HUES64 (cell line): ENCODE data around the gene ABR.

Experiments used
- H3K27ac ChIP-seq: 2 replicates; pipeline ENCODE4 v1.7.0; 2013; ENCODE audit warnings: low read depth, low read length, inconsistent platforms
- H3K27me3 ChIP-seq: 2 replicates; pipeline ENCODE4 v1.6.1; 2013; ENCODE audit warnings: mild to moderate bottlenecking, low read length; ENCODE audit not compliant: insufficient read depth
- H3K36me3 ChIP-seq: 2 replicates; pipeline ENCODE4 v1.6.1; 2013; ENCODE audit warnings: mild to moderate bottlenecking, low read length; ENCODE audit not compliant: insufficient read depth
- H3K4me1 ChIP-seq: 2 replicates; pipeline ENCODE4 v1.6.1; 2013; ENCODE audit warnings: mild to moderate bottlenecking, low read length, moderate library complexity; ENCODE audit not compliant: insufficient read depth
- H3K4me3 ChIP-seq: 2 replicates; pipeline ENCODE4 v1.5.1; 2013; ENCODE audit warnings: mild to moderate bottlenecking, low read length, moderate library complexity
- H3K9ac ChIP-seq: 2 replicates; pipeline ENCODE4 v1.6.1; 2013; ENCODE audit warnings: mild to moderate bottlenecking, low read depth, low read length
- H3K9me3 ChIP-seq: 2 replicates; pipeline ENCODE4 v1.6.1; 2013; ENCODE audit warnings: low read depth, low read length; ENCODE audit not compliant: insufficient read depth
- WGBS: fragments of 150-250, 120-280 bp; methylation state at CpG from one replicate; pipeline ENCODE4 v1.1.7; 2013; ENCODE audit warnings: missing lambda C conversion rate; 5-methylcytosine and 5-hydroxymethylcytosine counted together

Gene ABR

DNA sequence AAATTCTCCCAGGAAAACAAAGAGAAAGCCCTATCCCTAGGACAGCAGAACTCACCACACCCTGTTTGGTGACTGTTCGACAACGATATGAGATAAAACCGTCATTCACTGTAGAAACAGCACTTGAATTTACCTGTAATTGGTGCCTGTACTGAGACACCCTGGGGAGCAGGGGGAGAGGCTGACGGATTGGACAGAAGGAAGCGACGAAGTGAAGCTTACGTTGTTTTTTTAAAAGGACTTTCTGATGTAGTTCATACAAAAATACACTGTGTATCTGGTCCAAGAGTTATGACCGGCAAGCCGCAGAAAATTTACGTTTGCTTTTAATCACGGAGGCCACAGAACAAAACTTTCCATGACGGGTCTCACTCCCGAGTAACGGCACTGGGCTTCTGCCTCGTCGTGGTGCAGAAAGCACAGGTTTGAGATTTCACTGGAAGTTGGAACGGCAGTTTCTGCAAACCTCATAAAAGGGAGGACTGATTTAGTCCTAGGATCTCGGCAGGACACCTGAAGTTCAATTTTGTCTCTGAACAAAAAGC is 209.9 kb downstream of the ABR start:
- Histone ChIP-seq H3K4me1 (peaks cover 35% of the 10 kb centered on the region), H3K27ac (peak overlapping the region; percentile 65), H3K27me3 (no peaks in the 10 kb centered on the region), H3K9ac (peak overlapping the region; percentile 27; the same call in 1 of the 2 replicates), H3K36me3 (no peaks in the 10 kb centered on the region), H3K4me3 (peak overlapping the region; percentile 12; the same call in 1 of the 2 replicates), H3K9me3 (no peaks in the 10 kb centered on the region)
- 81% methylated on average over 18 of the region's 18 CpGs for WGBS

GRCh38 chr17:968812-969730 is 210.7 kb downstream of the ABR start:
- Histone ChIP-seq H3K27ac (no peak overlapping the region), H3K9me3 (no peaks in the 10 kb centered on the region), H3K9ac (no peak overlapping the region), H3K4me1 (peaks cover 43% of the 10 kb centered on the region), H3K4me3 (no peak overlapping the region), H3K27me3 (no peaks in the 10 kb centered on the region), H3K36me3 (no peaks in the 10 kb centered on the region)
- 92% methylated on average over 24 of the region's 24 CpGs for WGBS

DNA sequence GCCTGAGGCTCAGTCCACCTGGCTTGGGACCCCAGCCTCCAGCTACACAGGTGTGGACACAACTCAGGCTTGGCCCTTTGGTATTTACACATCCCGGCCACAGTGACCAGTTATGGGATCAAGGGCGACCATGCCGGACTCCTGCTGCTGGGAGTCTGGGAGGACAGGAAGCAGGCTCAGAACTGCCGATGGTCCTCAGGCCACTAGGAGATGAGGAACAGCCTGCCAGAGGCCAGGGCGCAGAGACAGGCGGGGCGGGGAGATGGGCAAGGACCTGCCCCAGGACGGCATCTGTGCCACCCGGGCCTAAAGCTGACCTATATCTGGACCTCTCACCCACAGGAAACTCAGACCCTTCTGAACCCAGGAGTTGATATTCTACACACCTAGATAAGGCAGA is 212.7 kb downstream of the ABR start:
- Histone ChIP-seq H3K4me1 (peaks cover 60% of the 10 kb centered on the region), H3K4me3 (no peak overlapping the region), H3K27me3 (no peaks in the 10 kb centered on the region), H3K36me3 (no peaks in the 10 kb centered on the region), H3K9ac (no peak overlapping the region; the same call in 1 of the 2 replicates), H3K27ac (peak overlapping the region; percentile 39), H3K9me3 (no peaks in the 10 kb centered on the region)
- WGBS, result 94% methylated on average over 9 of the region's 9 CpGs

- H3K27me3 ChIP-seq, result no peaks in the 10 kb centered on the region
- no peak overlapping the region; the same call in 1 of the 2 replicates for H3K9ac ChIP-seq
- H3K27ac ChIP-seq, result peak overlapping the region; percentile 20; the same call in 1 of the 2 replicates
- 76% methylated on average over 12 of the region's 12 CpGs for WGBS
- no peak overlapping the region for H3K4me3 ChIP-seq
- H3K36me3 ChIP-seq, result no peaks in the 10 kb centered on the region
- no peaks in the 10 kb centered on the region for H3K9me3 ChIP-seq
- H3K4me1 ChIP-seq, result peaks cover 61% of the 10 kb centered on the region
Measured at GRCh38 chr17:965311-965989, 214.3 kb downstream of the ABR start.

- Histone ChIP-seq H3K4me1 (peaks cover 55% of the 10 kb centered on the region), H3K4me3 (no peak overlapping the region), H3K9me3 (no peaks in the 10 kb centered on the region), H3K27me3 (no peaks in the 10 kb centered on the region), H3K36me3 (no peaks in the 10 kb centered on the region), H3K27ac (peak overlapping the region; percentile 20; the same call in 1 of the 2 replicates), H3K9ac (no peak overlapping the region; the same call in 1 of the 2 replicates)
- 66% methylated on average over 14 of the region's 14 CpGs for WGBS
Measured at GRCh38 chr17:964876-965275, 214.9 kb downstream of the ABR start.

DNA sequence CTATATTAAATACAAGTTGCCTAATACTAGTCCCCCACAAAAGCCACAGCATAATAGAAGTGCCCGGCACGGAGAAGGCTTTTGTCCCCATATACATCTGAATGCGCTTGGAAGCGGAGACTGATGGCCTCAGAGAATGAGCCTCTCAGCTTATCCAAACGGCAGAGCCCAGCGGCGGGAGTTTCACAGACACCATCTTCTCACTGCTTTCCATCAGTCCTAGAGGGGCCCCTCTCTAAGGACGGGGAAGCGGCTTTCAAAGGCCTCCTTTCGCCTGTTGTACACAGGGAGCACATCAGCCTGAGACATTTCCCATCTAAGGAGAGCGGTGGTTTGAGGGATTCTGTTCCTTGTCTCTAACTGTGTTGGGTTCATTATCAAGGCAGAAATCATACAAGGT is 217.1 kb downstream of the ABR start:
- Histone ChIP-seq H3K4me3 (0 out of 2 replicates have a peak overlapping the region, but pooled peaks have one; percentile 2), H3K27ac (peak overlapping the region; percentile 84; the same call in 1 of the 2 replicates), H3K9me3 (no peaks in the 10 kb centered on the region), H3K27me3 (no peaks in the 10 kb centered on the region), H3K4me1 (peaks cover 43% of the 10 kb centered on the region), H3K9ac (no peak overlapping the region), H3K36me3 (peaks cover 2% of the 10 kb centered on the region; the same call in 1 of the 2 replicates)
- WGBS, result 11% methylated on average over 11 of the region's 11 CpGs

- Histone ChIP-seq H3K36me3 (peaks cover 3% of the 10 kb centered on the region; the same call in 1 of the 2 replicates), H3K27me3 (no peaks in the 10 kb centered on the region), H3K4me1 (peaks cover 41% of the 10 kb centered on the region), H3K9me3 (no peaks in the 10 kb centered on the region), H3K27ac (no peak overlapping the region; the same call in 1 of the 2 replicates), H3K9ac (no peak overlapping the region), H3K4me3 (no peak overlapping the region)
- 86% methylated on average over 8 of the region's 8 CpGs for WGBS
Measured at GRCh38 chr17:962166-962565, 217.6 kb downstream of the ABR start.

DNA sequence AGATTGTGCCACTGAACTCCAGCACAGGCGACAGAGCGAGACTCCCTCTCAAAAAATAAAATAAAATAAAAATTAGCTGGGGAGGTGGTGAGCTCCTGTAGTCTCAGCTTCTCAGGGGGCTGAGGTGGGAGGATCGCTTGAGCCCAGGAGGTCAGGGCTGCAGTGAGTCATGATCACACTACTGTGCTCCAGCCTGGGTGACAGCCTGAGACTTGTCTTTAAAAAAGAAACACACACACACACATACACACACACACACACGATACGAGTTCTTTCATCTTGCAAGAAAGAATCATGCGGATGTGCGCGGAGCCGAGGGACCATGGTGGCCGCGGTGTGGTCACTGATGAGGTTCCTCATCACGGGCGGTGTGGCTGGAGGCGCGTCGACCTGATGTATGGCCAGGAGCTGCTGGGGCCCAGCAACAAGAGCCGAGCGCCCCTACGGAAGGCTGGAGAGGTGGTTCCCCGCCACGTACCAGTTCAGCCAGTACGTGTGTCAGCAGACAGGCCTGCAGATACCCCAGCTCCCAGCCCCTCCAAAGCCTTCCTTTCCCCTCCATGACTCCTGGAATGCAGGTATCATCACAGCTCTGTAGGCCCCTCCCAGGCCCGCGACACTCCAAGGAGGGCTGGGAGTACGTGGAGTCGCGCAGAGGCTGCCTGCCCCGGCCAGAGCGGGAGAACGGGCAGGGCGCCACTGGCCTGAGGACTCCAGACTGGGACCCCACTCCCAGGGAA is 220.9 kb downstream of the ABR start:
- Histone ChIP-seq H3K4me1 (peaks cover 27% of the 10 kb centered on the region), H3K9me3 (no peaks in the 10 kb centered on the region), H3K4me3 (no peak overlapping the region), H3K27me3 (no peaks in the 10 kb centered on the region), H3K36me3 (peaks cover 3% of the 10 kb centered on the region; the same call in 1 of the 2 replicates), H3K9ac (no peak overlapping the region), H3K27ac (no peak overlapping the region)
- 92% methylated on average over 29 of the region's 31 CpGs for WGBS

- Histone ChIP-seq H3K27me3 (no peaks in the 10 kb centered on the region), H3K27ac (no peak overlapping the region), H3K36me3 (peaks cover 3% of the 10 kb centered on the region; the same call in 1 of the 2 replicates), H3K9me3 (no peaks in the 10 kb centered on the region), H3K4me1 (peaks cover 20% of the 10 kb centered on the region), H3K9ac (no peak overlapping the region), H3K4me3 (no peak overlapping the region)
- 93% methylated on average over 20 of the region's 20 CpGs for WGBS
Measured at GRCh38 chr17:957856-958421, 221.8 kb downstream of the ABR start.

DNA sequence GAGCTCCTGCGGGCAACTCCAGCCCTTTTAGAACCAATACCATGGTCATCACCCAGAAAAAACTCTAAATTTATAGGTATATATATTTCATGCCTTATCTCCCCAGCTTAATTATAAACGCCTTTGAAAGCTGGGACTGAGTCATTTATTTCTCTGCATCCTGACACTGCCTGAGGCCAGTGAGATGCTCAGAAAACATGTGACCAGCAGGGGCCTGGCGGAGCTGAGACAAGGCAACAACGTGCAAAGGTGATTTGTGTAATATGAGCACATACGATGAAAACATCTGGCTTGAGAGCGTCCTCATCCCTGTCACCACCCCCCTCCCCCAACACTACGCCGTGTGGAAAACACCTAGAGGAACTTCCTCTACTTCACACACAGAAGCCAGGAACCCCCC is 222.9 kb downstream of the ABR start:
- 86% methylated on average over 8 of the region's 8 CpGs for WGBS
- H3K27ac ChIP-seq, result no peak overlapping the region
- peaks cover 3% of the 10 kb centered on the region; the same call in 1 of the 2 replicates for H3K36me3 ChIP-seq
- H3K9me3 ChIP-seq, result no peaks in the 10 kb centered on the region
- H3K4me3 ChIP-seq, result no peak overlapping the region
- no peaks in the 10 kb centered on the region for H3K27me3 ChIP-seq
- peaks cover 10% of the 10 kb centered on the region for H3K4me1 ChIP-seq
- H3K9ac ChIP-seq, result no peak overlapping the region
